ENCODE measurements around the gene HYAL2. TPM values are rescaled to one million over a fixed set of nuclear protein-coding genes. Genes with fewer than 3 reads are reported as not detected.
"Not testable (repeated sequence)": the region's sequence is repeated elsewhere in the genome, so short reads cannot be mapped to it uniquely, and the experiment has no call there.

HYAL2 gene
- total RNA-seq, 1 donor from 2014 or later, result 35.9 TPM

DNA sequence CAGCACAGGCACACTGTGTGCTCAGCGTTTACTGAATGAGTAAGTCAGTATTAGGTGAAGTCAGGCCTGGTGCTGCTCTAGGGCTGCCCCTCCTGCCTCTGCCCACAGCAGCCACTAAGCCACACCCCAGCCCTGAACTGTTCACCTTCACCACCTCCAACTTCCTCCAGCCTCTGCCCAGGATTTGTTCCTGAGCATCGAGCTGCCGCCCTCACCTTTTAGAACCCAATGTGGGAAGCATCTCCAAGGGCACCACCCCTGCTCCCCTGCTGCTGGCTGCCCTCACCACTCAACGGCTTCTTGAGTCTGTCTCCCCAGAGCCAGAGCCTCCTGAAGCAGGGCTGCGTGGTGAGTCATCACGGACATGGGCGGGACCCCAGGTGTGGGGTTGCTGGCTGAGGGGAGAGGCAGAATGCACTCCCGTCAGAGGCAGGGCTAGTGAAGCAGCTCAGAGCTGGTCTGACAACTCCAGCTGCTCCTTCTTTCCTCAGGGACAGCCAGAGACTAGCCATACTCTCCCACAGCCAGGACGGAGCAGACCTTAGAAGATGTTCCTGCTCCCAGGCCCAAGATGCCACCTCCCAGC is 5.8 kb downstream of the HYAL2 start:
- no peak for DNase-seq (ENCODE audit: low spot score in 2 of 2)
- no peak for FAIRE-seq

DNA sequence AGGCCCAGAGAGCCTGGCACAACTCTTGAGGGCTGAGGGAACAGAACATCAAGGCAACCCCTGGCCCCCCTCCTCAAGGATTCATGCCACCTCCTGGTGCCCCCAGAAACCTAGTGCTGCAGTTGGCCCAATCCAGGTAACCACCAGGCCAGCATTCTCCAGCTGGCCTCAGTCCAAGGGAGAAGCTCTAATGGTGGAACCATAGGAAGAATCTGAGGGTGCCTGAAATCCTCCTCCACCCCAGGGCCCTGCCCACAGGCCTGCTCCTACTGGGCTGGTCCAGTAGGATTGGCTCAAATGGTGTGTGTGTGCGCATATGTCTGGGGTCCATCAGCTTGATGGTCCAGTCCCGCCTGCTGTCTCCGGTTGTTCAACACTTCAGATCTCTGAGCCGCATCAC is 7.7 kb downstream of the HYAL2 start:
- DNase-seq (ENCODE audit: low spot score in 2 of 2) (no peak), FAIRE-seq (no peak)

DNA sequence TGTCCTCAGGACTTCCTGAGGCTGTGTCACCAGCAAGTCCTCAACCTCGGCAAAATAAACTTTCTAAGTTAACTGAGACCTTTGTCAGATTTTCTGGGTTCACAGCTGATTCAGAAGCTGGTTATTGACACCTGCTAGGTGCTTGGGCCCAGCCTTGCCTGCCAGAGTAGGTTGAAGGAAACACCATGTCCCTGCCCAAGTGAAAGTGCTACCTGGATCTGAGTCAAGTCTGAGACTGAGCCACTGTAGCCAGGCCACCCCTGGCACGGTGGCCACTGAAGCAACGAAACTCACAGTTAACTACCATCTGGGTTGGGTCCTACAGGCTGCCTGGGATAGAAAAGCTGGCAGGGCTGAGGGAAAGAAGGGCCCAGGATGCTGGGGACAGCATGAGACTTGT is 8.2 kb downstream of the HYAL2 start:
- no peak for FAIRE-seq

DNA sequence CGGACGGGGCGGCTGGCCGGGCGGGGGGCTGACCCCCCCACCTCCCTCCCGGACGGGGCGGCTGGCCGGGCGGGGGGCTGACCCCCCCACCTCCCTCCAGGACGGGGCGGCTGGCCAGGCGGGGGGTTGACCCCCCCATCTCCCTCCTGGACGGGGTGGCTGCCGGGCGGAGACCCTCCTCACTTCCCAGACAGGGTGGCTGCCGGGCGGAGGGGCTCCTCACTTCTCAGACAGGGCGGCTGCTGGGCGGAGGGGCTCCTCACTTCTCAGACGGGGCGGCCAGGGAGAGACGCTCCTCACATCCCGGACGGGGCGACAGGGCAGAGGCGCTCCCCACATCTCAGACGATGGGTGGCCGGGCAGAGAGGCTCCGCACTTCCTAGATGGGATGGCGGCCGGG is 10.5 kb downstream of the HYAL2 start:
- DNase-seq (ENCODE audit: low spot score in 2 of 2); FAIRE-seq: not testable (repeated sequence)

More for the DNA sequence above, 8.2 kb downstream of the HYAL2 start:
- no peak for DNase-seq (ENCODE audit: low spot score in 2 of 2)

DNA sequence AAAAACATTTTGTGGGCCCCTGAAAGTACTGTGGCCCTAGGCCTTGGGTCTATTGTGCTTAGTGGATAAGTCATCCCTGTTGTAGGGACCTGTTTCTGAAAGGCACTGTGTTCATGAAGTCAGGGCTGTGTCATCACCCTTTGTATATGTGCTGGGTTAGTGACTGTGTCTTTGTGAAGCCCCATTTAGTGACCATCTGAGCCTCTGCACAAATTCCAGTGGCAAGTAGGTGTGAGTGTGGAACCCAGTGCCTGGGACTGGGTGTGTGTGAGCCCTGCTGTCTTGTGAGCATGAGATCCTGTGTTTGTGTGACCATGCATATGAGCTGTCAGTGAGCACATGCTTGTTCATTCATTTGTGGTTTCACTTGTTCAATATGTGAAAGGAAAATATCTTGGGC is 17.9 kb downstream of the HYAL2 start:
- FAIRE-seq (no peak), DNase-seq (ENCODE audit: low spot score in 2 of 2) (no peak)

DNA sequence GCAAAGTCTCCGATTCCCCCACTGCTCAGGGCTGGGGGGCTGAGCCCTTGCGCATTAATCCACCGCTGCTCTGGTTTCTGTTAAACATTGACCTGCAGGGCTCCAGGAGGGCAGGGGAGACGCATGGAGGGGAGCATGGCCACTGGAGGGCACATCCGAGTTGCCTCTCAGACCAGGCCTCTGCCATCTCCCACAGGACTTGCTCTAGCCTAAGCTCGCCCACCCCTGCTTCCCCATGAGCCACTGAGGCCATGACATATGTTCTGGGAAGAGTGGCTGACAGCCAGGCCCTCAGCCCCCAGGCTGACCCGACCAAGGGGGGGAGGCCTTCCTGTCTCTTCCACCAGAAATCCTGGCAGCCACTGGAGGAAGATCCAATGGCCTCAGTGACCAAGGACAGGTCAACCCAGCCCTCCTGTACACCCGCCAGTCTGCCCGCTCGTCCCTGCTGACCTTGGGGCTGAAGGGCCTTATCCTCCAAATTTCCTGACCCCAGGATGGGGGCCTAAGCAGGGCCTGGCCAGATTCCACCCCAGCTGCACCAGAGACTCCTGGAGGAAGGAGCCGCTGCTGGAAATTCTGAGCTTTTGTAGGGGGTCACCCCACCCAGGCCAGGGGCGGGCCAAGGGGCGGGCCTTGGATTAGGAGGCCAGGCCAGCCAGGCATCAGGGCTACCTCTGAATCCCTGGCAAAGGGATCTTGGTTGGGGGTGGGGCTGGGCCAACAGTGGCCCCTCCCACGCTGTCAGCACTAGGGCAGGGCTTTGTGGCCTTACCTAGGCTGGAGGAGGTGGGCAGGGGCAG is 19.3 kb downstream of the HYAL2 start, which contains the start of gene HYAL1:
TSS of gene HYAL1 (minus strand) at position 562 of the 803 bp plus-strand sequence. CDS start 618 bp downstream, outside the sequence.
- no peak for DNase-seq (ENCODE audit: low spot score in 2 of 2)
- no peak for FAIRE-seq

DNA sequence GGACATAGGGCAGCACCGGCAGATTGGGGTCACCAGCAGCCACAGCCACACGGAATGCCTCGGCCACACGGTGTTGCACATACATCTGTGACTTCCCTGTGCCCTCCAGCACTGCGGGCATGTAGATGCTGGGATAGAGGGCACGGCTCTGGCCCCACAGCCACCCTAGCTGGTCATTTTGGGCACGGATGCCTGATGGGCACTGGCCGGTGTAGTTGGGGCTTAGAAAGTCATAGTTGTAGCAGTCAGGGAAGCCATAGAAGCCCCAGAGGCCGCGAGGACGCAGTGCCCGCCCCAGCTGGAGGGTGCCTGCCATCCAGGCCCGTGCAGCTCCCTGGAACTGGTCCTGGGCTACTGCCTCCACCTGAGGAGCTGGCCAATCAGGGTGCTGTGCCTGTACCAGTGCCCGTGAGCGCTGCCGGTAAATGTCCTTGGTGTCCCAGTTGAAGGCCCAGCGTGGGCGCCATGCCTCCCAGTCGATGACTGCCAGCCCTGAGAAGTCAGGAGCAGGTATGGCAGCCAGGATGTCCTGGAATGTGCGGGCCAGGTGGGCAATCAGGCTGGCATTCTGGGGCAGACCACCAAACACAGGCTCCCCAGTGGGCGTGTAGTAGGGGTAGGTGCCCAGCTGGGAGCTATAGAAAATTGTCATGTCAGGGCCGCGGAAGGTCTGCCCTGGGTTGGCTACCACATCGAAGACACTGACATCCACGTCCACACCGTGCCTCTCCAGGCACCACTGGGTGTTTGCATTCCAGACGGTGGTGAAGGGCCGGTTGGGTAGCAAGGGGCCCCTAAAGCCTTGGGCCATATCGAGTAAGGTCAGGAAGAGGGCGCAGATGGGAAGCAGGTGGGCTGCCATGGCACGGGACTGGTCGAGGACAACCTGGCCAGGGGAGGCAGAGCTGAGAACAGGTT is 20.2 kb downstream of the HYAL2 start:
- DNase-seq (ENCODE audit: low spot score in 2 of 2), result no peak
- no peak for FAIRE-seq

DNA sequence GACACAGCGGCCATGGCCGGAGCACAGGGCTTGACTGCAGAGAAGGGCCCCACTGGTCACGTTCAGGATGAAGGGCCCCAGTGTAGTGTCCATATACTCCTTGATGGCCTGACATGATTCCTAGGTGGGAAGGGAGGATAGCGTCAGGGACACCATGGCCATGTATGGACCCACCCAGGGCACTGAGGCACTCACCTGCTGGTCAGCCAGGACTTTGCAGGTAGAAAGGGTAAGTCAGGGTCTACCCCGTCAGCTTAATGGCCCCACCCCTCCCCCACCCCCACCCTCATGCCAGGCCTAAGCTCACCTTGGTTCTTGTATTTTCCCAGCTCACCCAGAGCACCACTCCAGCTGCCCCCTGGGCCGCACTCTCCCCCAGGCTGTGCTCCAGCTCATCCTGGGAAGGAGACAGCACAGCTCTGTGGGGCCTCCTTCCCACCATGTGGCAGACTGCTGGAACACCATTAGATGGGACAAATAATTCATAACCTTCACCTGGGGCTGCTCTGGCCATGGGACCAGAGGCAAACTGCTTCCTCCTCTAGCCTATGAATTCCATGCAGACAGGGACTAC is 21.8 kb downstream of the HYAL2 start:
- DNase-seq (ENCODE audit: low spot score in 2 of 2), result no peak
- FAIRE-seq, result no peak

DNA sequence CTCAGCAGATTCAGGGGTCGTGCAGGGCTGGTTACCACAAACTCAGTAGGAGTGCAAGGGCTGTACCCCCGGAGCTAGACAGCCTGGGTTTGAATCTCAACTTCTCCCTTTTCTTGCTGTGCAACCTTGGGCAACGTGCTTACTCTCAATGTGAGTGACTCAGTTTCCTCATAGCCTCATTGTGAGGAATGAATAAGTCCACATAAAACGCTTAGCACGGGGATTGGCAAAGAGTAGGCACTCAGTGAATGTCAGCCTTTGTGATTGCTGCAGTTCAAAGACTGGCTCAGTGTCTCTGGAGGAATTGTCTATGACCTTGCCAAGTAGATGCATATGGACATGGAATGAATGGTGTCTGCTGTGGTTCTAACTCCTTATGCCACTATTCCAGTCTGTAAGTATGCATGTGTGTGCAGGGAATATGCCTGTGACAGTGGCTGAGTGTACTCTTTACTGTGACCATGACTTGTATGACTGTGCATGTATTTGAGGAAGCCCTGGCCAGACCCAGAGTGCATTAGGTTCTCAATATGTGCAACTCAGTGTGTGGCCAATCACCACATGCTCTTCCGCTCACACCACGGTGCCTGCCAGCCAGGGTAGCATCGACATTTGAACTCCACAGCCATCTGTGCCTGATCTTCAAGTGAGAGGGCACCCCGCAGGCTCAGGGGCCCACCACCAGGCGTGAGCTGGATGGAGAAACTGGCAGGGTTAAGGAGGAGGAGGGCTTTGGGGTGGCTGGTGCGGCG is 22.4 kb downstream of the HYAL2 start:
- no peak for FAIRE-seq
- DNase-seq (ENCODE audit: low spot score in 2 of 2), result peak in 1 of 2 donors; percentile 73

DNA sequence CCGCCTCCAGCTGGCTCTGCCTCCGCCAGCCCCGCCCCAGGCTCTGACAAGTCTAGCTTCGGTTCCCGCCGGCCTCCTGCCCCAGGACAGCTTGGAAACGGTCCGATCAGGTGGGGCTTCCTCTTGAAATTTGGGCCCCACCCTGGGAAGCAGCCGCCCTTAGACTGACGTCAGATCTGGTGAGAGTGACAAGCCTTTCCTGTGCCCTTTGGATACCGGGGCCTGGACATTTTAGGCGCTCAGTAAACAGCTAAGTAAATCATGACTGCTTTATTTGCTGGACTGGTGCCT is 23.0 kb downstream of the HYAL2 start:
- FAIRE-seq, result no peak
- DNase-seq (ENCODE audit: low spot score in 2 of 2), result no peak

DNA sequence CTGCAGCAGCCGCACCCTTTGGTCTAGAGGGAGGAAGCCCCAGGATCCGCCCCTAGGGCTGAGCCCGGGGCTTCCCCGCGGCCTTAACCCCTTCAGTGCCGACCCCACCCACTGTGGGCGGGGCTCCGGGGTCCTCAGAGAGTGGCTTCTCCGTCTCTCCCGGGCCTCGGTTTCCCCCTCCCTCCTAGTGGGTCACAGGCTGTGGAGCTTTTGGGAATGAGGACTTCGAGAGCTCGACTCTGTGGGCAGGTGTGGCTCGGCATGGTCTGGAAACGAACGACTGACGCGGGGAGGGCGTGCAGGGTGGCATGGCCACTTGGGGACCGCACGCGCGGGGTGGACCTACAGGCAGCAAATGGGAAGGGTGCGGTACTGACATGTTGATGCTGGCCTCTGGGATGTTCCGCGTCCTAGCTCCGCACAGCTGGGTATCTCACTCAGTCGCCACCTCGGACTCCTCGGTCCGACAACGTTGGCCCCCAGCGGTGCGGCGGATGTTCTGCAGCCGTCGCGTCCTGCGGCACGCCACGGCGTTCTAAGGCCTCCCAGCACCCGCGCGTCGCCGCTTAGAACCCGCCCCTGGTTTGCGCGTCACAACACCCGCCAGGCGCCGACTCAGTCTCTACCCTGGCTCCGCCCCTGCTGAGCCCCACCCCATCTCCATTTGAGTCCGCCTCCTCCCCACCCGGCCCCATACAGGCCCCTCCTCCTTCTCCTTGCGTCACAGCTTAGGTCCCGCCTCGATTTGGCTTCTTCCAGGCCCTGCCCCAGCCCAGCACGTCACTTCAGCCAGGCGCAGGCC is 23.5 kb downstream of the HYAL2 start, which contains the start of the genes HYAL3 and NAA80:
TSS of gene HYAL3 (minus strand) at position 570 of the 802 bp plus-strand sequence. CDS start 3,803 bp downstream, outside the sequence.
TSS of gene NAA80 (minus strand) at position 570 of the 802 bp plus-strand sequence. CDS start 1,942 bp downstream, outside the sequence.
- FAIRE-seq, result peak; percentile 63

DNA sequence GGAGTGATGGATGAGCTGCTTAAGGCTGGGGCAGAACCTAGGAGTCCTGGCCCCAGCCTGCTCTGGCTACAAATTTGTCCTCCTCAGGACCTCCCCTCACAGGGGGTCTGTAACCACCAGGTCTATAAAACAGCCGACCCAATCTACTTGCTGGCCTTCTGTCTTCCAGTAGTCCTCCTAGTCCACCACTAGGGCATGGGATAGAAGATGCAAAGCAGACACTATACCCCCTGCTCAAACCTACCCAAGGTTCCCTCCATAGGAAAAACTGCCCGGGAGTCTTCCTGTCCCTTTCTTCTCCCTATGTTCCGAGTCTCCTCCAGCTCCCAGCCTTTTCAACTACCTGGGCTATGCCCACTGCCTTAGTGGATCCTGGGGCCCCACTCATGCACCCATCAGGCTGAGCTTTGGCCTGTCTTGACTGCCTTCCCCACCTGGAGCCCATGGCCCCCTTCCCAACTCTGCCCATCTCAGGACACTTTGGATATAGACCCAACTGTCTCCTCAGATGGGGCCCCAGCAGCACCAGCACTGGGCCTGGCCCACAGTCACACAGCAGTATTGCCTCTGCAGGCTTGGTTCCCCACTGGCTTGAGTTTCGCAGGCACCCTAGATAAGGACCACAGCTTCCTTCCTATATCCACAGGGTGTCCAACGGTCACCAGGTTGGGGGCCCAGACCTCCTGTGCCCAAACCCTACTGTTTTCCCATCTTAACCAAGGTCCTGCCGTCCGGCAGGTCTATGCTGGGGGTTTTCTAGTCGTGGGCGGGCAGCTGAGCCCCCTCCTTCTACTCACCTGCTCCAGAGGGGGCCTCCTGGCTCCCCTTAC is 24.4 kb downstream of the HYAL2 start:
- no peak for DNase-seq (ENCODE audit: low spot score in 2 of 2)
- no peak for FAIRE-seq

More for the DNA sequence above, 23.5 kb downstream of the HYAL2 start, which contains the start of the genes HYAL3 and NAA80:
- peak; percentile 98 to 99 for DNase-seq (ENCODE audit: low spot score in 2 of 2)

DNA sequence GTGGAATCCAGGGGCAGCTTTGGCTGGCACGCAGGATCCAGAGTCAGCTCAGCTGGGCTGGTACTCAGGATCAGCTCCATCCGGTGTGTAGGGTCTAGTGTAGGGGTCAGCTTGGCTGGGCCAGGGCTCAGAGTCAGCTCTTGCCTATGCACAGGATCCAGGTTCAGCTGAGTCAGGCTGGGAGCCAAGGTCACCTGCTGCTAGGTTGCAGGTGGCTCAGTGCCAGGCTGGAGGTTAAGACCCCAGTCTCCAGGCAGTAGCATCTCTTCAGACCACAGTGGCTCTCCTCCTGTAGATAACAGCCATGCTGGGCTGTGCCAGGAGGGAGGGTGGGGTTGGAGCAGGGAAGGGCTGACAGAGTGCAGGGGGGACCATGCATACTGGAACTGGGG is 25.2 kb downstream of the HYAL2 start:
- no peak for FAIRE-seq

DNA sequence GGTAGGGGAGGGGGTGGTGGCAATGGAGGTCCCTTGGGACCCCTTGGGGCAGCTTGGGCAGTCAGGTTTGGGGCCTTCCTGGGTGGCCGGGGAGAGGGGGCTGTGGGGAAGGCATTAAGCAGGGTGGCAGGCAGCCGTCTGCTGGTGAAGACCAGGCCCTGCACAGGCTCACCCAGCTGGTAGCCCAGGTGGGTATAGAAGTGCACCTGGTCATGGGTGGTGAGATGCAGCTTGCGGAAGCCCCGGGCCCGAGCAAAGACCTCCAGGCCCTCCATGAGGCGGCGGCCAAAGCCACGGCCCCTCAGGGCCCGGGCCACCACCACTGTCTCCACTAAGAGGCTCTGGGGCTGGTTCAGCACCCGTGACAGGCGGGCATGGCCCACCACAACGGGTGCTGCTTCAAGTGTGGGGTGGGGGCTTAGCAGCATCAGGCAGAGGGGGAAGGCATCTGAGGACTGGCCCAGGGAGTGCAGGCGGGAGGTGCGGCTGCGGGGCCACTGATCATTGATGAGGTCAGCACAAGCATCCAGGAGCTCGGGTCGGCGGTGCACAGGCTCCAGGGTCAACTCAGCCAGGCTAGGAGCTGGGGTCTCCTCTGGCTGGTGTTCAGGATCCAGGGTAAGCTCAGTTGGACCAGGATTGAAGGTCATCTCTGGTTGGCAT is 25.7 kb downstream of the HYAL2 start:
- DNase-seq (ENCODE audit: low spot score in 2 of 2) (no peak), FAIRE-seq (no peak)

More for the DNA sequence above, 25.2 kb downstream of the HYAL2 start:
- no peak for DNase-seq (ENCODE audit: low spot score in 2 of 2)

DNA sequence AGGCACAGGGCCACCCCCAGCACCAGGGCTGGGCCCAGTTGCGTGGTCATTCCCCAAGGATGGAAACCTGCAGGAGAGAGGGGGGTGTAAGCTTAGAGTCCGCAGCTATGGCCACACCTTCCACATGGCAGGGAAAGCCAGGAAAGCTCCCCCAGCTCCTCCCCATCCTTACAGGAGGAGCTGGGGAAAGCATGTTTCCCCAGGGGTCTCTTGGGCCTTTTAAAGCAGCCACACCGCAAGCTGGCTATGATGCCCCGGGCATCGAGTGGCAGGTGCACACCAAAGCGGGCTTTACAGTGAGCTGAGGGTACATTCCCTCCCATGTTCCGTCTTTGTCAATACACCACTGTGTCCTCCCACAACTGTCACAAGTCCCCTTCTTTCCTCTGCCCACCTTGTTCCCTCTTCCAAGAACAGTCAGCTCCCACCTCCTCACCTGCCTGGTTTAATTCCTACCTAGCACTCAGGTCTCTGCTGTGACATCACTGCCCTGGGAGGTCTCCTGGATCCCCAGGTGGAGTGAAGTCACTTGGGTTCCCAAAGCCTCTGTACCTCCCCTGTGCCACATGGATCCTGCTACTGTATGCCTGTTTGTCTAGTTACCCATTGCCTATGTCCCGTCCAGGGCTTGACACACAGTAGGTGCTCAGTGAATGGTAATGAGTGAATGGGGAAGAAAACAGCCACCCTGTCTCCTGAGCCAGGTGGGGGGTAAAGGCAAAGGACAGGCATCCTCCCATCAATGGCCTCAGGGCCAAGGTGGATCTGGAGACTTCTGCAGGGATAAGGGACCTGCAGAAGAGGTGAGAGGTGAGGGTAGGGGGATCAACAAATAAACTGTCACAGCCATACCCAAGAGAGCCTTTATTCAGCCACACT is 26.8 kb downstream of the HYAL2 start:
- DNase-seq (ENCODE audit: low spot score in 2 of 2), result no peak
- FAIRE-seq, result no peak

Measured in frontal cortex (tissue), 4 donors.